Upper lobe of right lung (tissue), 1 donor: Measurements from ENCODE around the gene GPR21. TPM values are rescaled to one million over a fixed set of nuclear protein-coding genes. Genes with fewer than 3 reads are reported as not detected.

ENCODE experiments used
- ATAC-seq: fragments of 200-7000 bp; cut with Tn5 transposase; one replicate; pipeline ENCODE4 v1.9.1; 2020; ENCODE audit warnings: mild to moderate bottlenecking, moderate library complexity
- DNase-seq: peaks from one replicate; pipeline ENCODE4 v3.0.0-alpha.2; 2020
- H3K27ac ChIP-seq: fragments of 200-600 bp; one replicate; pipeline ENCODE4 v1.8.0; 2022
- H3K27me3 ChIP-seq: fragments of 200-600 bp; one replicate; pipeline ENCODE4 v1.8.0; 2022; ENCODE audit warnings: mild to moderate bottlenecking
- H3K36me3 ChIP-seq: fragments of 200-600 bp; one replicate; pipeline ENCODE4 v1.8.0; 2022
- H3K4me1 ChIP-seq: fragments of 200-600 bp; one replicate; pipeline ENCODE4 v1.8.0; 2022
- H3K4me3 ChIP-seq: fragments of 200-600 bp; one replicate; pipeline ENCODE4 v1.8.0; 2022; ENCODE audit warnings: mild to moderate bottlenecking
- H3K9me3 ChIP-seq: fragments of 200-600 bp; one replicate; pipeline ENCODE4 v1.8.0; 2022
- CTCF ChIP-seq: fragments of 200-600 bp; IDR thresholded peaks from one replicate; pipeline ENCODE4 v1.8.0; 2022; ENCODE audit warnings: antibody characterized with exemption
- intact Hi-C: fragments of 100-400 bp; cut with DNase I; formaldehyde crosslinking; loops from one replicate; pipeline ENCODE4 v1.11.0; 2022
- total RNA-seq: library from RNA; stranded (reverse); fragmentation: NEBNext Ultra II Directional; extraction: Animal tissue kit (Norgen Biotek cat#: 25700); gene quantifications from one replicate; pipeline ENCODE4 v1.2.1, GENCODE V29; 2021
- donor health status: DM: no; HTN: yes; CAD: no; lungs with severe emphysema.

GPR21 gene
- total RNA-seq, 1 donor from 2014 or later = 3.3 TPM

- no peak for DNase-seq
- peaks cover 38% of the 10 kb centered on the region for H3K36me3 ChIP-seq
- H3K27ac ChIP-seq = no peak overlapping the region
- intact Hi-C loops = no loop called here
- no peak overlapping the region for H3K4me3 ChIP-seq
- TF ChIP-seq CTCF = no peak
- H3K4me1 ChIP-seq = peaks cover 9% of the 10 kb centered on the region
- H3K27me3 ChIP-seq = no peaks in the 10 kb centered on the region
- no peaks in the 10 kb centered on the region for H3K9me3 ChIP-seq
- ATAC-seq = no peak
These were observed 26.2 kb upstream of the GPR21 start for GRCh38 chr9:123007269-123007668.

- H3K36me3 ChIP-seq = peaks cover 44% of the 10 kb centered on the region
- H3K4me1 ChIP-seq = peaks cover 14% of the 10 kb centered on the region
- H3K27ac ChIP-seq = no peak overlapping the region
- intact Hi-C loops = no loop called here
- ATAC-seq = no peak
- H3K4me3 ChIP-seq = no peak overlapping the region
- DNase-seq = no peak
- no peaks in the 10 kb centered on the region for H3K9me3 ChIP-seq
- no peaks in the 10 kb centered on the region for H3K27me3 ChIP-seq
- TF ChIP-seq CTCF = no peak
These were observed 24.6 kb upstream of the GPR21 start for GRCh38 chr9:123008909-123009308.

GRCh38 chr9:123011380-123011779 lies 22.1 kb upstream of the GPR21 start:
- TF ChIP-seq CTCF = no peak
- DNase-seq = no peak
- H3K36me3 ChIP-seq = peaks cover 40% of the 10 kb centered on the region
- intact Hi-C loops = no loop called here
- H3K4me1 ChIP-seq = peaks cover 14% of the 10 kb centered on the region
- no peak for ATAC-seq
- no peaks in the 10 kb centered on the region for H3K27me3 ChIP-seq
- peak overlapping the region; percentile 67 for H3K27ac ChIP-seq
- H3K9me3 ChIP-seq = no peaks in the 10 kb centered on the region
- no peak overlapping the region for H3K4me3 ChIP-seq

GRCh38 chr9:123011878-123012528 lies 21.5 kb upstream of the GPR21 start:
- Histone ChIP-seq H3K36me3 (peaks cover 45% of the 10 kb centered on the region), H3K4me3 (no peak overlapping the region), H3K27ac (peak overlapping the region; percentile 67), H3K27me3 (no peaks in the 10 kb centered on the region), H3K4me1 (peaks cover 14% of the 10 kb centered on the region), H3K9me3 (no peaks in the 10 kb centered on the region)
- ATAC-seq = peak; percentile 73
- no peak for TF ChIP-seq CTCF
- intact Hi-C loops = no loop called here
- DNase-seq = no peak

GRCh38 chr9:123016631-123017030 lies 16.8 kb upstream of the GPR21 start:
- Histone ChIP-seq H3K36me3 (peaks cover 69% of the 10 kb centered on the region), H3K4me1 (peaks cover 11% of the 10 kb centered on the region), H3K9me3 (no peaks in the 10 kb centered on the region), H3K27me3 (no peaks in the 10 kb centered on the region), H3K27ac (no peak overlapping the region), H3K4me3 (no peak overlapping the region)
- no peak for ATAC-seq
- DNase-seq = no peak
- intact Hi-C loops = no loop called here
- TF ChIP-seq CTCF = no peak

GRCh38 chr9:123020796-123021195 lies 12.7 kb upstream of the GPR21 start:
- Histone ChIP-seq H3K36me3 (peaks cover 68% of the 10 kb centered on the region), H3K4me3 (no peak overlapping the region), H3K27me3 (no peaks in the 10 kb centered on the region), H3K27ac (no peak overlapping the region), H3K9me3 (no peaks in the 10 kb centered on the region), H3K4me1 (no peaks in the 10 kb centered on the region)
- intact Hi-C loops = no loop called here
- TF ChIP-seq CTCF = no peak
- DNase-seq (no peak), ATAC-seq (no peak)
